Astrocyte of the cerebellum (primary cell): Measurements from ENCODE around the gene CDR2.

Source experiments
- DNase-seq: peaks from one replicate; pipeline ENCODE4 v3.0.0-alpha.2; 2011; ENCODE audit warnings: low read depth
- H3K4me3 ChIP-seq: 2 replicates; pipeline ENCODE4 v1.5.1; 2011; ENCODE audit warnings: mild to moderate bottlenecking, low read depth, low read length, moderate library complexity
- in situ Hi-C: cut with HindIII; loops from 2 replicates; pipeline ENCODE4 v1.10.0; 2017; ENCODE audit warnings: low sequenced_read_pairs
- TF ChIP-seq, protein P1 (sequence below): IDR thresholded peaks from 2 replicates; pipeline ENCODE4 v1.5.1; 2012; ENCODE audit warnings: low read length, low read depth, moderate library complexity, mild to moderate bottlenecking; ENCODE audit errors: missing control alignments

CDR2 gene

DNA sequence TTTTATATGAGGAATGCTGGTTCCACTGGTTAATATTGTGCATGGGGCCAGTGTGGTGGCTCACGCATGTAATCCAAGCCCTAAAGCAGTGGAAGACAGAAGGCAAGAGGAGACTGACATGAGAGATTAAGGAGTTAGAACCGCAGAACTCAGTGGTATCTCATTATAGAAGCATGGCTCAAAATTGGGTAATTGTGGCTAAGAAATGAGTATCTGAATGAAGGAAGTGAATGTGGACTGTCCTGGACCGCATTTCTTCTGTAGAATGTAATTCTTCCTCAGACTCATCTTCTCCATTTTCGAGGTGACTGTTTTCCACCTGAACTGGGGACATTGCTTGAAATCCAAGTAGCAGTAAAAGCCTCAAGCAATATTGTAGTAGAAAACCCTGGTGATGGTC lies 42.6 kb upstream of the CDR2 start:
- H3K4me3 ChIP-seq: no peak overlapping the region
- TF ChIP-seq, protein P1, sequence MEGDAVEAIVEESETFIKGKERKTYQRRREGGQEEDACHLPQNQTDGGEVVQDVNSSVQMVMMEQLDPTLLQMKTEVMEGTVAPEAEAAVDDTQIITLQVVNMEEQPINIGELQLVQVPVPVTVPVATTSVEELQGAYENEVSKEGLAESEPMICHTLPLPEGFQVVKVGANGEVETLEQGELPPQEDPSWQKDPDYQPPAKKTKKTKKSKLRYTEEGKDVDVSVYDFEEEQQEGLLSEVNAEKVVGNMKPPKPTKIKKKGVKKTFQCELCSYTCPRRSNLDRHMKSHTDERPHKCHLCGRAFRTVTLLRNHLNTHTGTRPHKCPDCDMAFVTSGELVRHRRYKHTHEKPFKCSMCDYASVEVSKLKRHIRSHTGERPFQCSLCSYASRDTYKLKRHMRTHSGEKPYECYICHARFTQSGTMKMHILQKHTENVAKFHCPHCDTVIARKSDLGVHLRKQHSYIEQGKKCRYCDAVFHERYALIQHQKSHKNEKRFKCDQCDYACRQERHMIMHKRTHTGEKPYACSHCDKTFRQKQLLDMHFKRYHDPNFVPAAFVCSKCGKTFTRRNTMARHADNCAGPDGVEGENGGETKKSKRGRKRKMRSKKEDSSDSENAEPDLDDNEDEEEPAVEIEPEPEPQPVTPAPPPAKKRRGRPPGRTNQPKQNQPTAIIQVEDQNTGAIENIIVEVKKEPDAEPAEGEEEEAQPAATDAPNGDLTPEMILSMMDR: no peak
- no peak for DNase-seq
- in situ Hi-C loops: no loop called here

DNA sequence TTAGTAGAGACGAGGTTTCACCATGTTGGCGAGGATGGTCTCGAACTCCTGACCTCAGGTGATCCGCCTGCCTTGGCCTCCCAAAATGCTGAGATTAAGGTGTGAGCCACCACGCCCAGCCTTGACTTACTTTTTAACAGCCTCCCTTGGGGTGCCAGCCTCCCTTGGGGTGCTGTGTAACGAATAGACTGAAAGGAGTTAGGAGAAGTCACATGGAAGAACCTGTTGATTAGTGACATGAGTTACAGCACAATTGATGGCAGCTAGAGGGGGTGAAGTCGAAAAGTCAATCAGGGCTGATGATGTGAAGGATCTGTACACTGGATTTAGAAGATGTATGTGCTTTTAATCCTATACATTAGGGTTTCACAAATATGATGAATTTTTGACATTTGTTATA lies 39.4 kb upstream of the CDR2 start:
- TF ChIP-seq, protein P1: no peak
- in situ Hi-C loops: no loop called here
- DNase-seq: no peak
- H3K4me3 ChIP-seq: no peak overlapping the region

DNA sequence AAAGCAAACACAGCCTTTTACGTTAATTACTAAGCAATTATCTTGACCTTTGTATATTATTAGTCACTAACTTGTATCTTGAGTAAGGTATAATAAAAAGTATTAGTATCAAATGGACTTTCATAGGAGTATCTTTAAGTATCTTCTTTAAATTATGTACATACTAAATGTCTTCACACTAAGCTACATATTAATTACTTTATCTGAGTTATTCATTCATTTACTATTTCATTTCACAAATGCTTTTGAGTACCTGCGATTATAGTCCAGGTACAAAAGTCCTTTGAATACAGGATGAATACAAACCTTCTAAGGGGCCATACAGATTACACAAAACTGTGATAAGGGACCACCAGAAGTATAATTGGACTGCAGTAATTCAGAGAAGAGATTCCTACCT lies 33.1 kb upstream of the CDR2 start:
- no peak for DNase-seq
- in situ Hi-C loops: no loop called here

DNA sequence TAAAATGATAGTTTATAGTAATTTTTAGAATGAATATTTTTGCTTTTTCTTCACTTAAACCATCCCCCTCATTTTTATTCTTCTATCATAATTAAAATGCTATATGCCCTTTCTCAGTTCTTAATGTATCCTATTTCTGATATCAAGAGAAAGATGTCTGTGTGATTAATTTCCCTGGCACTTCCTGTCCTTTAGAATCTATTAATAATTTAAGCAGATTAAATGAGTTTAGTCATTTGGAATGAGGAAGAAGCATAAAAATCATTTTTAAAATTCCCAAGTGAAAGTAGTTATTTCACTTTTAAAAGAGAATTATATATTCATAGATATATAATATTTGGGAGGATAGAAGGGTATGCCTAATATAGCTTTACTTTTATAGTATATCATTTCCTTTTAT lies 27.8 kb upstream of the CDR2 start:
- no peak overlapping the region for H3K4me3 ChIP-seq
- DNase-seq: no peak
- in situ Hi-C loops: no loop called here
- TF ChIP-seq, protein P1: no peak

More for the DNA sequence above, 33.1 kb upstream of the CDR2 start:
- TF ChIP-seq, protein P1: no peak
- H3K4me3 ChIP-seq: no peak overlapping the region

DNA sequence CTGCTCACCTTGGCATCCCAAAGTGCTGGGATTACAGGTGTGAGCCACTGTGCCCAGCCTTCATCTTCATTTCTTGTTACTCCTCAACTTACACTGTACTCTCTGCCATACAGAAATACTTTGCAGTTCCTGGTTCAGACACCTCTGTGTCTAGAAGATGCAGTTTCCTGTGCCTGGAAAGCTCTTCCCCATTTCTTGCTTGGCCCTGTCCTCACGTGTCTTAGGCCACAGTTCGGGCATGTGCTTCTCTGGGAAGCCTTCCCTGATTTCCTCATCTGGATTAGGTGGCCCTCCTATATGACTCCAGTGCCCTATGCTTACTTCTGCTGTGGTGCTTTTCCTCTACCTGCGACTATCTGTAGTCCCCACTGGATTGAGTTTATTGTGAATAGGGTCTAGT lies 26.5 kb upstream of the CDR2 start:
- no peak for DNase-seq

DNA sequence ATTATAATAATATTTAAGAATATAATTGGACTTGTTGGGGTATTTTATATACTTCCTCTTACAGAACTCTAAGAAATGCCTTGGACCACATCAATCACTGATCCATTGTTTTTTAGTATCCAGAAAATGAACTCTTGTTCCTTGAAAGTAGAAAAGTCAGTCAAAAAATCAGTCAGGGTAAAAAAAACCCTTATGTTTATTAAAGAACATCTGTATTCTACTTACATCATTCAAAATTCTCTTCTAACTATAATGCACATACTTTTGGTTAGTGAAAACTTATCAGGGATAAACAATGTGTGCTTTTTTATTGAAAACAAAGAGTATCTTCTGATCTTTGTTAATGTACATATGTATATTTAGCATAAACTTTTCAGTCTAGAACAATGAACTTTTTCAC lies 23.5 kb upstream of the CDR2 start:
- DNase-seq: no peak
- no peak overlapping the region for H3K4me3 ChIP-seq
- in situ Hi-C loops: no loop called here
- TF ChIP-seq, protein P1: no peak

More for the DNA sequence above, 26.5 kb upstream of the CDR2 start:
- TF ChIP-seq, protein P1: no peak
- in situ Hi-C loops: no loop called here
- H3K4me3 ChIP-seq: no peak overlapping the region

DNA sequence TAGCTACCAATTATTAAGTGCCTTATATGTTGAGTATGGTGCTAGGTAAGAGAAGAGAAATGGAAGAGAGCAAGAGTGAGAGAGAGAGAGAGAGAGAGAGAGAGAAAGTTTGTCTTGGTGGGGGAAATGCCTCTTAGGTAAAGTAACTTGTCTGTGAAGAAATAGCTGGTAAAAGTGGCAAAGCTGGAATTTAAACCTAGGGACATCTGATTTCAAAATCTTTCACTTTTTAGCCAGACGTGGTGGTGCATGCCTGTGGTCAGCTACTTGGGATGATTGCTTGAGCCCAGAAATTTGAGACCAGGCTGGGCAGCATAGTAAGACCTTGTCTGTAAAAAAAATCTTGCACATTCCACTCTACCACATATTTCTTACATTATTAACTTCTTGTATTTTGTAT lies 23.0 kb upstream of the CDR2 start:
- DNase-seq: peak; percentile 95
- no peak overlapping the region for H3K4me3 ChIP-seq

More for the DNA sequence above, 23.0 kb upstream of the CDR2 start:
- TF ChIP-seq, protein P1: no peak
- in situ Hi-C loops: no loop called here
